Non-pigmented ciliary epithelial cell (primary cell): ENCODE measurements around the gene KBTBD12.
"Not testable (repeated sequence)": the region's sequence is repeated elsewhere in the genome, so short reads cannot be mapped to it uniquely, and the experiment has no call there.

Experiments used
- DNase-seq: peaks from one replicate; pipeline ENCODE4 v3.0.0-alpha.2; 2010; ENCODE audit warnings: low read depth

The KBTBD12 gene

GRCh38 chr3:127903611-127904375 lies 11.2 kb upstream of the KBTBD12 start:
- no peak for DNase-seq

- no peak for DNase-seq
These were observed 9.5 kb upstream of the KBTBD12 start for GRCh38 chr3:127905556-127905955.

- not testable (repeated sequence) for DNase-seq
These were observed 8.4 kb upstream of the KBTBD12 start for GRCh38 chr3:127906653-127907052.

- DNase-seq: no peak
These were observed 6.8 kb upstream of the KBTBD12 start for GRCh38 chr3:127908202-127908601.

- no peak for DNase-seq
These were observed 6.1 kb upstream of the KBTBD12 start for GRCh38 chr3:127908951-127909350.

GRCh38 chr3:127909646-127910045 lies 5.4 kb upstream of the KBTBD12 start:
- no peak for DNase-seq

- no peak for DNase-seq
These were observed 3.6 kb upstream of the KBTBD12 start for GRCh38 chr3:127911421-127911931.

- DNase-seq: not testable (repeated sequence)
These were observed 1.2 kb upstream of the KBTBD12 start for GRCh38 chr3:127913841-127914240.

- DNase-seq: no peak
These were observed 448 bp upstream of the KBTBD12 start for GRCh38 chr3:127914584-127914983.

- DNase-seq: no peak
These were observed 983 bp downstream of the KBTBD12 start for GRCh38 chr3:127915937-127916493.

- no peak for DNase-seq
These were observed 5.7 kb downstream of the KBTBD12 start for GRCh38 chr3:127920738-127921137.

GRCh38 chr3:127923611-127924010 lies 8.6 kb downstream of the KBTBD12 start:
- no peak for DNase-seq

GRCh38 chr3:127925384-127925783 lies 10.4 kb downstream of the KBTBD12 start:
- no peak for DNase-seq

- DNase-seq: no peak
These were observed 13.0 kb downstream of the KBTBD12 start for GRCh38 chr3:127927829-127928604.

GRCh38 chr3:127929818-127930413 lies 14.9 kb downstream of the KBTBD12 start:
- no peak for DNase-seq

- no peak for DNase-seq
These were observed 18.4 kb downstream of the KBTBD12 start for GRCh38 chr3:127933396-127933795.

GRCh38 chr3:127938800-127939199 lies 23.8 kb downstream of the KBTBD12 start:
- no peak for DNase-seq

- no peak for DNase-seq
These were observed 25.1 kb downstream of the KBTBD12 start for GRCh38 chr3:127940116-127940515.

- no peak for DNase-seq
These were observed 27.6 kb downstream of the KBTBD12 start for GRCh38 chr3:127942613-127943012.

GRCh38 chr3:127948211-127948610 lies 33.2 kb downstream of the KBTBD12 start:
- no peak for DNase-seq

- DNase-seq: no peak
These were observed 34.5 kb downstream of the KBTBD12 start for GRCh38 chr3:127949446-127950055.

GRCh38 chr3:127951276-127951675 lies 36.2 kb downstream of the KBTBD12 start:
- no peak for DNase-seq
